Measurements from ENCODE around the gene SYT15.
"Not testable (repeated sequence)": the region's sequence is repeated elsewhere in the genome, so short reads cannot be mapped to it uniquely, and the experiment has no call there.

Gene SYT15

DNA sequence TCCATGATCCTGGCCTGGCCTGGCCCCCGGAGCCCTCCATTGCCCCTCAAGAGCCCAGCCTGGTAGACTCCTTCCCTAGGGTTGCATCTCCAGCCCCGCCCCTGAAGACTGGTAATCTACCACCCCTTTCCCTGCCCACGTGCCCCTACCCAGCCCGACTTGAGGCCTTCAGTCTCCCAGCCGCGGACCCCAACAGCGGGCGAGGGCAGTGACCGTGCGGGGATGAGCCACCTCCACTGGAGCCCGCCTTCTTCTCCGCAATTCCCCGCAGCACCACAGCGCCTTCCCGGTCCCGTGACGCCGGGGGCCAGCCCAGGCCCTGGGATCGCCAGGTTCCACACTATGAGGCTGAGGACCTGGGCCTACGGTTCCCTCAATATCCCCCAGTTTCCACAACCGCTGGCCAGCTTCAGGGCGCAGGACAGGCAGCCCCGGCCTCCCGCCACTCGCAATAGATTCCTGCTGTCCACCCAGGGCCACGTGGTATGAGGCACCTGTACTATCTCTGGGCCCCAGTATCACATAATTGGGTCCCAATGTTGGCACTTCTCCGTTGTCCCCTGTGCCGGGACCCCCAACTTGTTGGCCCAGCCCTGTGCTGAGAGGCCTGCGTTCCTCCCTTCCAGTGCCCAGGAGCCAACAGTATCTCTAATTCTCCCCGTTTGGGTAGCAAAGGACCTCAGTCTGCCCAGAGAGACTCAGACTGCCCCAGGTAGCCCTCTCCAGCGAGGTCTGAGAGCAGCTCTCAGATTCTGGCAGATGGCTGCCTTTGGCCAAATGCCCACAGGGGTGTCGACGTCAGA is 21.4 kb upstream of the SYT15 start:
- no peak for DNase-seq

GRCh38 chr10:46558122-46558391 is 20.9 kb upstream of the SYT15 start:
- no peak for DNase-seq

DNA sequence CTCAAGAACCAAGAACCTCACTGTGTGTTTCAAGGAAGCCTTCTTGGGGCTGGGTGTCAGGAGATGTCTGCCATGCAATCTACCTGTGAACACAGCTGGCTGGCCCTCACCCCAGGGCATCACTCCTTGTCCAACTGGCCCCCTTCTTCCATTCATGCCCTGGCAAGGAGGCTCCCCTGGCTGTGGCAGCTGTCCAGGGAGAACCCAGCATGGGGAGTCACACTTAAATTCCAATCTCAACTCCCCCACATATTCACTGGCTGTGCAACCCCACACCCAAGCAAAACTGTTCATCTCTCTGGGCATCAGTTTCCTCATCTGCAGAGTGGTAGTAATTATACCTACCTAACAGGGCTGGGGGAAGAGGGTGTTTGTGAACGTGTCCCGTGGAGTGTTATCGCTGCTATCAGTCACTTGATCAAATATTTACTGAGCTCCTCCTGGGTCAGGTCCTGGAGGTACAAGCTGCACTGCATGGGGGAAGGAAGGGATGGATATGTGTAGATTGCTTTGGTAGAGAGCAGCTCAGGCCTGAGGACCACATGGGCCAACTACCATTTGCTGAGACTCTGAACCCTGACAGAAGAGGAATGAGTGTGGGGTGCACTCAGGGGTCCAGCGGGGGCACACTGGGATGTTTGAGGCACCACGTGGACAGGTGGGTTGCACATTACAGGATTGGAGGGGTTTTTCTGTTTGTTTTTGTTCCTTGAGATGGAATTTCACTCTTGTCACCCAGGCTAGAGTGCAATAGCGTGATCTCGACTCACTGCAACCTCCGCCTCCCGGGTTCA is 20.3 kb upstream of the SYT15 start:
- DNase-seq = peak in 2 of 3 experiments; percentile 6 to 13

DNA sequence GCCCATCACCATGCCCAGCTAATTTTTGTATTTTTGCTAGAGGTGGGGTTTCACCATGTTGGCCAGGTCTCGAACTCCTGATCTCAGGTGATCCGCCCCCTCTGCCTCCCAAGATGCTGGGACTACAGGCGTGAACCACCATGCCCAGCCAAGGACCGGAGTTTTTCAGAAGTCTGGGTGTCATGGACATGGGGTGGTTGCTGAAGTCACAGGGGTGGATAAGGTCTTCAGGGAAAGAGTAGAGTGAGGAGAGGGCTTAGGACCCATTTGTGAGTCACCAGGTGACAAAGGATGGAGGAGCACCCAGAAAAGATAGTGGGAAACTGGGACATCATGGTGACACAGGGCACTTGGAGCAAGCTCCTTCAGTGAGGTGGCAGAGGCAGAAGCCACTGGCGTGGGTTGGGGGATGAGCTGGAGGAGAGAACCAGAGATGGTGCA is 19.7 kb upstream of the SYT15 start:
- DNase-seq = no peak

- no peak for DNase-seq
Observed at GRCh38 chr10:46560381-46560780, 18.5 kb upstream of the SYT15 start.

DNA sequence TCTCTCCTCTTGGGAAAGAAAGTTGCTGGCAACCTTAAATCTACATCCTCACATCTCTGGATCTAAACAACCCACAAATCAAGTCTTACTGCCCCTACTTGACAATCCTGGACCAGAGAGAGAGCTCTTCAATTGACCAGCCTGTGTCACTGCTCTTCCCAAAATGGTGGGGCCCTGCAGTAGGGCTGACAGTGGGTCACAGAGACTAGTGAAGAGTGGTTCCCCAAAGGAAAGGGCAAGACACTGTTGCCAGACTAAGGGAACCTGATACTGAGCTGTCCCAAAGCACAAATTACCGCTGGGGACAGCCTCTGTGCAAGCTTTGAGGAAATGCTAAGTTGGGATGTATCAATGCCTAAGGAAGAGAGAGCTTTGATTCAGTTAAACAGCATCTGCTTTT is 18.0 kb upstream of the SYT15 start:
- no peak for DNase-seq

GRCh38 chr10:46565591-46566332 is 13.2 kb upstream of the SYT15 start:
- peak in 2 of 3 experiments; percentile 48 to 71 for DNase-seq

DNA sequence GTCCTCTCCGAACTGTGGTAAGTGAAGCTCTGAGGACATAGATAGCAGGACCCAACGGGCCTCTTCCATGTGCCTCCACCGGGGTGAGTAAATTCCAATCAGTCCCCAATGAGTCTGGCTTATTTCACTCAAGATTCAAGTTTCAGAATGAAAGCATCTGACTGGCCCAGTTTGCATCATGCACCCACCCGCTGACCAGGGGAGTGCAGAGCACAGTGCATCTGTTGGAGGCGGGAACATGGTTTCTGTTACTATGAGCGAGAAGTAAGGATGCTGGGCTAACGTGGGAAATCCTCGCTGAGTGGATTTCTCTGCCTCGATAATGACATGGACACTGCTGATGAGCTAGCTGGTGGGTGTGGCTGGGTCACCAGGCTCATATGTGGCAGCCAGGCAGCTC is 11.8 kb upstream of the SYT15 start:
- not testable (repeated sequence) for DNase-seq

GRCh38 chr10:46570655-46571054 is 8.3 kb upstream of the SYT15 start:
- not testable (repeated sequence) for DNase-seq

DNA sequence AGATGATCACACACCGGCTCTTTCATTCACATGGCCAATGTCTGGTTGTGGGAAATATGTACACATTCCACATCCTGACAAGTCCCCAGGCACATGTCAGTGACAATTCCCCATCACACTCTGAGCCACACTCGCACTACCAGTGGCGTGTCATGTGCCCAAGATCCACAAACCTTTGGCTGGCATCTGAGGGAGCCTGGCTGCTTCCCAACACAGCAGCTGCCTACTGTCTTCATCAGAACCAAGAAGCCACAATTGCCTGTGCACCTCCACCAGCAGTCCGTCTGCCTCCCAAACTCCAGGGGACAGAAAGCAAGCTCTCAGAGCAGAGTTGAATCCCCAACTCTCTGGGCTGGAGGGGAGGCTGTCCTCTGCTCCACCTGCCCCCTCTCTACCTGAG is 6.2 kb upstream of the SYT15 start:
- not testable (repeated sequence) for DNase-seq

GRCh38 chr10:46573314-46573713 is 5.6 kb upstream of the SYT15 start:
- not testable (repeated sequence) for DNase-seq

GRCh38 chr10:46573884-46574283 is 5.0 kb upstream of the SYT15 start:
- not testable (repeated sequence) for DNase-seq

GRCh38 chr10:46577624-46578473 is 1.1 kb upstream of the SYT15 start:
- not testable (repeated sequence) for DNase-seq

- DNase-seq = not testable (repeated sequence)
Observed at GRCh38 chr10:46579378-46579777, 450 bp downstream of the SYT15 start.

GRCh38 chr10:46581997-46582396 is 3.1 kb downstream of the SYT15 start:
- not testable (repeated sequence) for DNase-seq

DNA sequence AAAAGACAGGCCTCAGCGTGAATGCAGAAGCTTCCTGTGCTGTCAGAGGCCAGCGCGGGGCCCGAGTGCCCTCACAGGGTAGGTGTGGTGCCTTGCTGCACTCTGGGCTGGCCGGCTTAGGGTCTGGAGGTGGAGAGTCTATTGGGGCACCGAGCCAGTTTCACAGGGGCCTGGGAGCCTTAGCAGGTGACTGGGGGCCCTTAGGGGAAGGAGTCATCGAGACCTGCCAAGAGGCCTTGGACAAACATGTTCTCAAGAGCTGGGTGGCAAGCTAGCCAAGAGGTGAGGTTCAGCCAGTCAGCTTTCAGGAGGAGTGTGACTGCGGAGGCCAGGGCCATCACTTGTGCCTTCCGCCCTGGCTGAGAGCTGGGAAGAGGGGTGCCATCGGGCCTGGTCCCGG is 3.6 kb downstream of the SYT15 start:
- not testable (repeated sequence) for DNase-seq

- not testable (repeated sequence) for DNase-seq
Observed at GRCh38 chr10:46584196-46584595, 5.3 kb downstream of the SYT15 start.

- DNase-seq = not testable (repeated sequence)
Observed at GRCh38 chr10:46585246-46585645, 6.3 kb downstream of the SYT15 start.

- not testable (repeated sequence) for DNase-seq
Observed at GRCh38 chr10:46587546-46587945, 8.6 kb downstream of the SYT15 start.

DNA sequence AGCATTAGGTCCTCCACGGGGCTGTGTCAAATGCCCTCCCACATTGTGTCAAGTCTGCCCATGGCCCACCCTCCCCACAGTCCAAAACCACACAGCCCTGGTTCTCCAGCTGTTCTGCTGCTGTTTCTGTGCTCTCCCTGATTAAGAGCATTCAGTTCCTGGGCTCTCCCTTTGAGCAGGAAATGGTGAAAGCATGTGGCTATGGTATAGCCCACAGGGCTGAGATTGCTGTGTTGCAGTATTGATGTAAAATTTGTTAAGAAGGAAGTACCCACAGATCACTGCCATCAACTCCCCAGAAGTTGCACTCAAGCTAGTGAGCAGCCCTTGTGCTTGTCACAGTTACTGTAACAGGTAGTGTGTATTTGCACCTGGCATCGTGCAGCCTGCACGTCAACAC is 9.3 kb downstream of the SYT15 start:
- not testable (repeated sequence) for DNase-seq

DNA sequence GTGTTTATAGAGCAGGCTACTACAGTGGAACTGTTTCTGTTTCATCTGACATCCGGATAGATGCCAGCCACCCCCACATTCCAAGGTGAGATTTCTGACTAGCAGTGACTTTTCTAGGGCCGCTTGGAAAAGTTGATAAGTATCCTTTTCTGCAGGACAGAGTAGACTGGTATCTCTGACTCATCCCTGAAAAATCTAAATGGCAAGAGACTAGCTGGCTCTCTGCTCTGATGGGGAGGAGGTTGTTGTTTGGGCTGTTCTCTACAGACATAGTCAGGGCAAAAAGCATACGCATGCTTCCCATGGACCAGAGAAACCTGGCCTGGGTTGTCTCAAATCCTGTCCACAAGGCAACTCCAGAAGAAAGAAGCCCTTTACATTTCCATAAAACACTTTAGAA is 10.7 kb downstream of the SYT15 start:
- DNase-seq = not testable (repeated sequence)

GRCh38 chr10:46591053-46591452 is 12.1 kb downstream of the SYT15 start:
- DNase-seq = not testable (repeated sequence)
